DND-41 (cell line): ENCODE measurements around the gene TMIGD2.
A peak's percentile ranks its signal among the peaks of the same experiment; 100 is the strongest.

Experiments
- ATAC-seq: fragments of 200-7000 bp; cut with Tn5 transposase; 3 replicates; pipeline ENCODE4 v1.9.1; 2021; ENCODE audit warnings: low read depth; ENCODE audit not compliant: insufficient read depth
- DNase-seq: peaks from one replicate; pipeline ENCODE4 v3.0.0-alpha.2; 2020
- H2AFZ ChIP-seq: 2 replicates; pipeline ENCODE4 v1.6.0; 2012; ENCODE audit warnings: low read depth, low read length
- H3K27ac ChIP-seq: 2 replicates; pipeline ENCODE4 v1.5.1; 2012; ENCODE audit warnings: low read length, inconsistent platforms
- H3K27me3 ChIP-seq: fragments of 200-600 bp; sonication (generic); 2 replicates; pipeline ENCODE4 v1.6.0; 2012; ENCODE audit warnings: low read length, mild to moderate bottlenecking, inconsistent platforms; ENCODE audit not compliant: insufficient read depth, poor library complexity
- H3K36me3 ChIP-seq: 2 replicates; pipeline ENCODE4 v1.5.1; 2012; ENCODE audit warnings: low read length, inconsistent platforms; ENCODE audit not compliant: insufficient read depth
- H3K4me1 ChIP-seq: 2 replicates; pipeline ENCODE4 v1.5.1; 2012; ENCODE audit warnings: mild to moderate bottlenecking, low read length; ENCODE audit not compliant: insufficient read depth
- H3K4me2 ChIP-seq: 2 replicates; pipeline ENCODE4 v1.6.0; 2012; ENCODE audit warnings: mild to moderate bottlenecking, moderate library complexity, low read length, inconsistent platforms; ENCODE audit not compliant: insufficient read depth
- H3K4me3 ChIP-seq, 2 experiments: fragments of 200-600 bp in 1 of 2; shearing (Covaris generic) in 1 of 2; 2 replicates each; pipeline ENCODE4 v1.5.1; 2012 to 2016; ENCODE audit warnings: inconsistent platforms in 2 of 2, low read length in 2 of 2, mild to moderate bottlenecking in 2 of 2, low read depth in 1 of 2, moderate library complexity in 1 of 2
- H3K79me2 ChIP-seq: 2 replicates; pipeline ENCODE4 v1.6.0; 2012; ENCODE audit warnings: low read length, inconsistent platforms; ENCODE audit not compliant: insufficient read depth
- H3K9ac ChIP-seq: 2 replicates; pipeline ENCODE4 v1.6.0; 2012; ENCODE audit warnings: low read depth, mild to moderate bottlenecking, inconsistent platforms, low read length, moderate library complexity
- H3K9me3 ChIP-seq: 2 replicates; pipeline ENCODE4 v1.5.1; 2012; ENCODE audit warnings: low read length, moderate library complexity, mild to moderate bottlenecking, inconsistent platforms; ENCODE audit not compliant: insufficient read depth, severe bottlenecking
- H4K20me1 ChIP-seq: 2 replicates; pipeline ENCODE4 v1.6.0; 2012; ENCODE audit warnings: low read length; ENCODE audit not compliant: insufficient read depth
- EZH2 ChIP-seq: IDR thresholded peaks from 3 replicates; pipeline ENCODE4 v1.6.1; 2012; ENCODE audit warnings: borderline replicate concordance, low read depth, mild to moderate bottlenecking, moderate library complexity, low read length, inconsistent platforms; ENCODE audit not compliant: severe bottlenecking
- TF ChIP-seq, protein P1 (sequence below): IDR thresholded peaks from 2 replicates; pipeline ENCODE4 v1.5.1; 2012; ENCODE audit warnings: borderline replicate concordance, low read length, moderate library complexity, mild to moderate bottlenecking; ENCODE audit not compliant: poor library complexity, severe bottlenecking; ENCODE audit errors: extremely low read depth

TMIGD2 gene

DNA sequence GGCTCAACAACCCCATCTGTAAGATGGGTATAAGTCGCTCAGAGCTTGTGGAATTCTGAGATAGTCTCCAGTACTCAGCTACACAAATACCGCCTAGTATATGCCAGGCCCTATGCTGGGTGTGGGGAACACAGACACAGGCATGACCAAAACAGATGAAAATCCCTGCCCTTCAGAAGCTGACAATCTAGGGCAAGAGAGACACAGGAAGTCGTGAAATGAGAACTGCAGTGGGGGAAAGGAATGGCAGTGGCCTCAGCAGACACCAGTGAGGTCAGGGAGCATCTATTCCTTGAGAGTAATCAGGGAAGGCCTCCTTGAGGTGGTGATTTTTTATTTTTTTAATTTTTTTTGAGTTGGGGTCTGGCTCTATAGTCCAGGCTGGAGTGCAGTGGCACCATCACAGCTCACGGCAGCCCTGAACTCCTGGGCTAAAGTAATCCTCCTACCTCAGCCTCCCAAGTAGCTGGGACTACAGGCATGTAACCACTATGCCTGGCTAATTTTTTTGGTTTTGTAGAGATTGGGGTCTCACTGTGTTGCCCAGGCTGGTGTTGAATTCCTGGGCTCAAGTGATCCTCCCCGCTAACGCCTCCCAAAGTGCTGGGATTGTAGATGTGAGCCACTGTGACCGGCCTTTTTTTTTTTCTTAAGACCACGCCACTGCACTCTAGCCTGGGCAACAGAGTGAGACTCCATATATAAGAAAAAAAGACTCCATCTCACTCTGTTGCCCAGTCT, 3.2 kb downstream of the TMIGD2 start:
- TF ChIP-seq EZH2, result no peak
- TF ChIP-seq, protein P1, sequence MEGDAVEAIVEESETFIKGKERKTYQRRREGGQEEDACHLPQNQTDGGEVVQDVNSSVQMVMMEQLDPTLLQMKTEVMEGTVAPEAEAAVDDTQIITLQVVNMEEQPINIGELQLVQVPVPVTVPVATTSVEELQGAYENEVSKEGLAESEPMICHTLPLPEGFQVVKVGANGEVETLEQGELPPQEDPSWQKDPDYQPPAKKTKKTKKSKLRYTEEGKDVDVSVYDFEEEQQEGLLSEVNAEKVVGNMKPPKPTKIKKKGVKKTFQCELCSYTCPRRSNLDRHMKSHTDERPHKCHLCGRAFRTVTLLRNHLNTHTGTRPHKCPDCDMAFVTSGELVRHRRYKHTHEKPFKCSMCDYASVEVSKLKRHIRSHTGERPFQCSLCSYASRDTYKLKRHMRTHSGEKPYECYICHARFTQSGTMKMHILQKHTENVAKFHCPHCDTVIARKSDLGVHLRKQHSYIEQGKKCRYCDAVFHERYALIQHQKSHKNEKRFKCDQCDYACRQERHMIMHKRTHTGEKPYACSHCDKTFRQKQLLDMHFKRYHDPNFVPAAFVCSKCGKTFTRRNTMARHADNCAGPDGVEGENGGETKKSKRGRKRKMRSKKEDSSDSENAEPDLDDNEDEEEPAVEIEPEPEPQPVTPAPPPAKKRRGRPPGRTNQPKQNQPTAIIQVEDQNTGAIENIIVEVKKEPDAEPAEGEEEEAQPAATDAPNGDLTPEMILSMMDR, result no peak
- Histone ChIP-seq H4K20me1 (0 out of 2 replicates have a peak, but pooled peaks cover 6% of the 10 kb centered on the region), H3K27me3 (no peaks in the 10 kb centered on the region), H3K36me3 (no peaks in the 10 kb centered on the region), H3K27ac (no peak overlapping the region), H3K4me1 (peaks cover 32% of the 10 kb centered on the region), H3K79me2 (no peaks in the 10 kb centered on the region), H3K4me3 (no peak overlapping the region), H3K4me2 (no peak overlapping the region), H3K9ac (no peak overlapping the region), H2AFZ (no peak overlapping the region), H3K9me3 (no peaks in the 10 kb centered on the region)
- ATAC-seq, result no peak
- no peak for DNase-seq

DNA sequence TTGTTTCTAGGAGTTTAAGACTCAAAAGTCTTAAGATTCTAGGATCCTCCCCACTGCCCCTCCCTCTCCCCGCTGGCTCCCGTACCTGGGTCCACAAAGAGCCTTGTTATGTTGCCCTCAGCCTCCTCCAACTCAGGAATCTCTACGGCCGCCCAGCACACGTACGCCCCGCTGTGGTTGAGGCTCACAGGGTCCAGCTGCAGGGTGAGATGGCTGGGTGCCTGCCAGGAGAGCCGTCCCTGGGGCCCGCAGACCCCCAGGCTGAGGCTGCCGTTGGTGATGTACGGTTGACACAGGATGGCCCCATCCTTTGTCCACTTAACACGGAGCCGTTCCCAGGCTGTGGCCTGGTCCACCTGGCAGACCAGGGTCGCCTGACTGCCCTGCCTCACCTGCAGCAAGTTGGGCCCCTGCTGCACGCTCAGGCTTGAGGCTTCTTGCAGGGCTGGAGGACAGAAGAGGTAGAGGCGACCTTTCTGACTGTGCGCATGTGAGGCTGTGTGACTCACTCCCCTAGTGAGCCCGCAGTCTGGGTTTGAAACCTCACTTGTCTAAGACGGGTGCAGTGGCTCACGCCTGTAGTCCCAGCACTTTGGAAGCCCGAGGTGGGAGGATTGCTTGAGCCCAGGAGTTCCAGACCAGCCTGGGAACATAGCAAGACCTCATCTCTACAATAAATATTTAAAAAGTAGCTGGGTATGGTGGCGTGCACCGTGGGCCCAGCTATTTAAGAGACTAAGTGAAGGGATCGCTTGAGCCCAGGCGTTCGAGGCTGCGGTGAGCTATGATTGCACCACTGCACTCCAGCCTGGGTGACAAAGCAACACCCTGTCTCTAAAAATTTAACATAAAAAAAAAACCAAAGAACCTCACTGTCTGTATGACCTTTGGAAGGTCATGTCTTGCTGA, 4.0 kb downstream of the TMIGD2 start:
- DNase-seq, result no peak
- Histone ChIP-seq H3K36me3 (no peaks in the 10 kb centered on the region), H3K9me3 (no peaks in the 10 kb centered on the region), H3K79me2 (no peaks in the 10 kb centered on the region), H3K4me1 (peaks cover 29% of the 10 kb centered on the region), H4K20me1 (0 out of 2 replicates have a peak, but pooled peaks cover 6% of the 10 kb centered on the region), H2AFZ (no peak overlapping the region), H3K27me3 (no peaks in the 10 kb centered on the region), H3K4me3 (no peak overlapping the region), H3K9ac (no peak overlapping the region), H3K27ac (no peak overlapping the region), H3K4me2 (no peak overlapping the region)
- TF ChIP-seq EZH2, result no peak
- TF ChIP-seq, protein P1, result no peak
- ATAC-seq, result no peak

DNA sequence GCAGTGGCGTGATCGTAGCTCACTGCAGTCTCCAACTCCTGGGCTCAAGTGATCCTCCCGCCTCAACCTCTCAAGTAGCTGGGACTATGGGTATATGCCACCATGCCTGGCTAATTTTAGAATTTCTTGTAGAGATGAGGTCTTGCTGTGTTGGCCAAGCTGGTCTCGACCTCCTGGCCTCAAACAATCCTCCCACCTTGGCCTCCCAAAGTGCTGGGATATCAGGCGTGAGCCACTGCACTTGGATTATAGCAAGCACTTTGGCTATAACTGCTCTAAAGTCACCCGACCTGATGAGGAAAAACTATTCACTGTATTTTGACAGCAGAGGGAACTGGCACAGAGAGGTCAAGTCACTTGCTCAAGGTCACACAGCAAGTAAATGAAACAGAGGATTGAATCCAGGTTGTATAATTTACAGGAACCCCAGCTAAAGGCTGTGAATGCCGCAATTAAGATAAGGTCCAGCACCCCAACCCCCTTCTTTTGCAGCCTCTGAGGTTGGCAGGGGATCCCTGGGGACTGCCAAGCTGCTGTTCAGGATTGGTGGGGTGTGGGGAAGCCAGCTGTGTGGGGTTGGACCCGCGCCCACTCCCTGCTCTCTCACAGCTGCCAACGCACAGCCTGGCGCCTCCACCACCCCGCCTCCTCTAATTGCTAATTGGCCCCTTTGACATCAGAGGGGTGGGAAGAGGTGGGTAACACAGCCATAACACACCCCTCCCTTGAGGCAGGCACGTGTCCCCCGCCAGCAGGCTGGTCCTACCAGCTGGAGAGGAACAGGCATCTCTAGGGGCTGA, 6.0 kb downstream of the TMIGD2 start:
- no peak overlapping the region for H3K9ac ChIP-seq
- H4K20me1 ChIP-seq, result 0 out of 2 replicates have a peak, but pooled peaks cover 6% of the 10 kb centered on the region
- ATAC-seq (peak; percentile 97), DNase-seq (peak; percentile 84)
- no peak overlapping the region for H3K27ac ChIP-seq
- H3K4me1 ChIP-seq, result peaks cover 14% of the 10 kb centered on the region
- H3K9me3 ChIP-seq, result no peaks in the 10 kb centered on the region
- no peak overlapping the region for H3K4me2 ChIP-seq
- no peak overlapping the region for H2AFZ ChIP-seq
- H3K36me3 ChIP-seq, result no peaks in the 10 kb centered on the region
- TF ChIP-seq, protein P1, result no peak
- TF ChIP-seq EZH2, result no peak
- H3K27me3 ChIP-seq, result no peaks in the 10 kb centered on the region
- H3K4me3 ChIP-seq, result no peak overlapping the region
- no peaks in the 10 kb centered on the region for H3K79me2 ChIP-seq
